Liver (tissue), 4 donors: ENCODE measurements around the gene MGST3. TPM values are rescaled to one million over a fixed set of nuclear protein-coding genes. Genes with fewer than 3 reads are reported as not detected.

ENCODE experiments used
- polyA plus RNA-seq, 2 donors: library from polyadenylated mRNA; stranded (reverse) in 1 of 2; unstranded in 1 of 2; fragments of 200-250 nt in 1 of 2; fragments of >200 nt in 1 of 2; fragmentation: Nextera tagmentation in 1 of 2; extraction: Ambion mirVana in 1 of 2; gene quantifications; one replicate each; pipeline versions ENCODE4 v1.2.1 to v1.2.3, GENCODE V29; 2013 to 2015
- total RNA-seq, 2 donors: library from RNA; depleted of rRNA; stranded (reverse); fragments of >200 nt; gene quantifications; one replicate each; pipeline ENCODE4 v1.2.3, GENCODE V29; 2014
- donor health status: healthy.
- donor health status: healthy.
- donor health status: healthy.

Gene MGST3
- total and polyA plus RNA-seq, 4 donors: 68.7 to 307 (median 181) TPM

Other genes starting within 250 kb of the MGST3 start
- under 1 TPM in 1 of 2 donors, not detected in 1; 0.42 TPM for gene RXRG, start 186.1 kb upstream of the MGST3 start, total RNA-seq
- gene RXRG, start 186.1 kb upstream of the MGST3 start, polyA plus RNA-seq: under 1 TPM; 0.12 to 0.44 TPM
- not detected for gene LRRC52, start 87.2 kb upstream of the MGST3 start, total RNA-seq
- gene LRRC52, start 87.2 kb upstream of the MGST3 start, polyA plus RNA-seq: not detected
- gene ALDH9A1, start 67.3 kb downstream of the MGST3 start, total RNA-seq: 10 to 100 TPM; 42.8 to 93.4 TPM
- 10 to 100 TPM; 76.1 to 83.5 TPM for gene ALDH9A1, start 67.3 kb downstream of the MGST3 start, polyA plus RNA-seq
- gene TMCO1, start 137.6 kb downstream of the MGST3 start, total RNA-seq: 10 to 100 TPM; 53.8 to 55.1 TPM
- 100 to 1,000 TPM in 1 of 2 donors, 10 to 100 TPM in 1; 87.4 to 170 TPM for gene TMCO1, start 137.6 kb downstream of the MGST3 start, polyA plus RNA-seq
- 10 to 100 TPM; 24.5 to 25.5 TPM for gene UCK2, start 196.4 kb downstream of the MGST3 start, total RNA-seq
- gene UCK2, start 196.4 kb downstream of the MGST3 start, polyA plus RNA-seq: 10 to 100 TPM in 1 of 2 donors, 1 to 10 TPM in 1; 8.9 to 10.1 TPM